ENCODE measurements around the gene DGKI.

The DGKI gene

DNA sequence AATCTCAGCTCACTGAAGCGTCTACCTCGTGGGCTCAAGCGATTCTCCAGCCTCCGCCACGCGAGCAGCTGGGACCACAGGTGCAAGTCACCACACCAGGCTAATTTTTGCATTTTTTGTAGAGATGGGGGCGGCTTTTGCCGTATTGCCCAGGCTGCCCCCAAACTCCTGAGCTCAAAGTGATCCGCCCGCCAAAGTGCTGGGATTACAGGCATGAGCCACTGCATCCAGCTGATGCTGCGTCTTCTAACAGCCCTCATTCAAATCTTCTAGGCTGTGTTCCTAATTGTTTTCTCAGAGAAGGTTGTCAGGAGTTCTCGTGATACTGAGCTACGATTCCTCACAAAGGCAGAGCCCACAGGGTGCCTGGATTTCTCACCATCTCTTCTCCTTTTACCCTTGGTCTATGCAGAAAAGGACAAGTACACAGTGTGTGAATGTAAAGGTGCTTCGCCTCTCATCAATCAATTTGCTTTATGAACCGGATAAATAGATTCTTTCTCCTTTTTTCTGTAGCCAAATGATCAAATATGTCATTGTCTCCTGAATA lies 255.9 kb downstream of the DGKI start:
- no peak for DNase-seq

DNA sequence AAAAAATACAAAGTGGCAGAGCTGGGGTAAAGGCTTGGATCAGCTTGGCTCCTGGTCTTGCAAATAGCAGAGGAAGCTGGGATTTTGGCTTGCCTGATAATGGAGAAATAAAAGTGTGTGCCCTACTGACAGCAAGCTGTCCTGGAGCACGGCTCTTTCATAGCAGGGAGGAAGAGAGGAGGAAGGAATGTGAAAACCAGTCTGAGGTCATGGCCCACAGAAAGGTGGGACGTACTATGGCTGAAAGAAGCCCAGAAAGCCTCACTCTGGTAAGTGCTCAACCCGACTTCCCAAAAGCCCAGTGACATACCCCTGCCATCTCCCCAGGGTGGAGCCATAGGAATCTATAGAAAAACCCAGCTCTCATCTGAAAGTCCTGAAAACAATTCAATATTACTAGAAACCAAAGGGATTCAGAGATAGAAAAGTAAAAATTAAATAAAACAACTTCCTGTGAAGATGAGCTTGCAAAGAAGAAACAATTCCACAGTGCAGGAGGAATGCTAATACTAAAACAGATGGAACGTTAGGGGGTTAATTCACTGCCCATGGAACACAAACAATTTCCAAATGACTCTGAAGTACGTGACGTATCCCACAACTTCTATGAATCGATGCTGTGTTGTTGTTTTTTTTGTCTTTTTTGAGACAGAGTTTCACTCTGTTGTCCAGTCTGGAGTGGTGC lies 256.6 kb downstream of the DGKI start:
- DNase-seq = no peak

DNA sequence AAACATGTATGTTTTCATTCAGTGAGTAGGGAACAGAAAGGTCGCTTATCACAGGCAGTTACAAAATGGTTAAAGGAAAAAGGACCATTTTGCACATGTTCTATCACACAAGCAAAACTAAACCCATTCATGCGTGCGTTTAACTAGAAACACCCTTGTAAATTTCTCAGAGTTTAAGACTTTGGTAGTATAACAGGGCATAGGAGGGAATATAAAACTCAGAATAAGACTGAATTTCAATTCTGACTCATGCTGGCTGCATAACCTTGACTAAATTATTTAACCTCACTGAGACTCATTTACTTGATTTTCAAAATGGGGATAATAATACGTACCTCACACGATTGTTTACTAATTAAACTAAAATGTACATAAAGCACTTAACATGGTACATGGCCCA lies 259.4 kb downstream of the DGKI start:
- DNase-seq = no peak

DNA sequence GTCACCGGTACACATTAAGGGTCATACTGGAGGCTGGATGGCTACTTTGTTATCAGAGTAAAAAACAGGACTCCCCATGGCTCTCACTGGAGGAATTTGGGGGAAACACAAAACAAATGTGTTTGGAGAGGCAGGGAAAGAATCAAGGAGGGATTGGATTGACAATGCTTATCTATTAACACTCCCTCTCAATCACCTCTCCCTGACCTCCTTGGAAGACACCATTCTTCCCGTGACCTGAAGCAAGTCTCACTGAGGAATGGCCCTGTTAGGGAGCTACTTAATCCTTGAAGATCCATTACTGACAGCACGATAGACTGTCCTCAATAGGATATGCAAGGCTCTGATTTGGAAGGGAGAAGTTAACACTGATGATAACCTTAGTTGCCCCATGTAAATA lies 261.2 kb downstream of the DGKI start:
- no peak for DNase-seq

DNA sequence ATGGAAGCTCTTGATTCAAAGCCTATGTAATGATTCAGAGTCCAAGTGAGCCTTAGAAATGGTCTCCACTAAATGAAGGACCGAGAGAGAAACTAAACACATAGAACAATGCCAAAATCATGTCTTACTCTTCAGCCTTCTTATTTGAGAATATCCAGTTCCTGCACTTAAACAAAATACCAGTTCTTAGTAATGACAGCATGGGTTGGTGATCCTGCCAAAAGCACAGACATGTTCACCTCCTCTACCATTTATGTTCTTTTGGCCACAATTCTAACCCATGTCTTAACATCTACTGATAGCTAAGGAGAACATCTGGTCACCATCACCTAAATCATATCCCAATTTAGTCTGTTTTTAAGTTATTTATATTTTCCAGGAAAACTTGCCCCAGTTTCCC lies 263.6 kb downstream of the DGKI start:
- no peak for DNase-seq

DNA sequence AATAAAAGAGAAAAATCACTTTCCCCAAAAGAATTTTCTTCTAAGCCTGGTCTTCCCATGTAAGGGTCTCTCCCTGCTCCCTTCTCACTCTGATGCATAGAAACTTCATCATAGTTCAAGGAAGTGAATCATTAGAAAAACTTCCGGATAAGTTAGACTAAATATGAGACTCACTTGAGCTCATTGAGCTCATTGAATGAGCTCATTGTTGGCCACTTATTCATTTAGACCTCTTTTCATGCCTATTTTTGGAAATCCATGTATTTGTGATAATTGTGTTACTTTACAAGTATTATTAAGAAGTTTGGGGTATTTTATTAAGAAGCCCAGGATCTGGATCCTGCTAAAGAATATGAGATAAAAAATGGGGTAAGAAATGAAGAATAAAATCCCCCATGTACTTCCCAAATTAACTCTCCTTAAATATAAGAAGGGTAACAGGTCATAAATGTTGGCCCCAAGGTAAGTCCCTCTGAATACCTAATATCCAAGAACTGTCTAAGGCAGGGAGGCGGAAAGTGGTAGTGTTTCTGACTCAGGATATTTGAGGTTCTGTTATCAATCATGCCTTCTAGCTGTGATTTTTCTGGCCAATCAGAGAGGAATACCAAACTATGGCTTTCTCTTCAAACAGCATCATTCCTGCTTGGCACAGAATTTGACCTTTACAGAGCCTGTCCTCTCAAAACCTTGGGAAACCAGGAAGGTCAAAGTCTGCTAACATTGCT lies 266.7 kb downstream of the DGKI start:
- no peak for DNase-seq

DNA sequence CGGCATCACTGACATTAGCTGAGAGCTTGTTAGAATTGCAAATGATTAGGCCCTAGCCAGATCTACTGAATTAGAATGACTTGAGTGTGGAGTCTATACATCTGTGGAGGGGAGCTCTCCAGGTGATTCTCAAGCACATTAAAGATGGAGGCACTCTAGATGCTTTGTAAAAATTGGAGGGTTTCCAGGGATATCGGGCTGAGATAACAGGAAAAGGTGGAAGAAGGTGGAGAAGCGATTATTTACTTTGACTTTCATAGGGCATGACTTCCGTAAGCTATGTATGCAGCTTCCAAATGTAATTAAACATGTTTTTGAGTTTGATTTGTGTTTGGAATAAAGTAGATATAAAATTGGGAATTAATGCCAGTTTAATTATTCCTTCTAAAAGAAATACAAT lies 268.2 kb downstream of the DGKI start:
- DNase-seq = no peak

DNA sequence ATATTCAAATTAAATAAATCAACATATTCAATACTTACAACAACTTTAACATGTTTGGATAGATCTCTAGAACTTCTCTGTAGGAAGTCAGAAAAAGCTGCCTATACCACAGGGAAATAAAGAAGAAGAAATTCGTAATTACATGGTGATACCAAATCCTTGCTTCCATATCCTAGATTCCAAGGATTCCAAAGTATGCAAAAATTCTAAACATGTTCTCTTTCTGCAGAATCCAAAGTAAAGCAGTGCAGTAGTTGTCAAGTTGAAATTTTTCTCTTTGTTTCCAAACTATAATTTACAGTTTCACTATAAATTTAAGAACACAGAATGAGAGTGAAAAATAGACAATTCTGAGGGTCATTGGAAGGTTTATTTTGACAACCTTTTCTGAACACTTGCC lies 269.6 kb downstream of the DGKI start:
- no peak for DNase-seq

DNA sequence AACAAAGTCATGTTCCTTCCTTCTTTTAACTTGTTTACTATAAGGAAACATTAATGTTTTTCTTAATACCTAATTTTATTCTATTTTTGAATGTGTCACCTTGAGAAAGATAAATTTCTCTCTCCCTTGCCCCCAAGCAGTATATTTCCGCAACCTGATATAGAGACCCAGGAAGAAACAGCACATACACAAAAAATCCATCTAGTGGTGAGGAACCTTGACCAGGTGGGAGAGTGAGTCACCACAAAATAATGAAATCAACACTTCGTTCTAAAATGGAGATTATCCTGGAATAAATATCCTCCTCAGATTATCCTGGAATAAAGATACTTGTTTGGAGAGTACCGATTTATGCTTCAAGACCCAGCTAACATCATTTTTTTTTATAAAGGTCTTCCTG lies 270.3 kb downstream of the DGKI start:
- DNase-seq = no peak

DNA sequence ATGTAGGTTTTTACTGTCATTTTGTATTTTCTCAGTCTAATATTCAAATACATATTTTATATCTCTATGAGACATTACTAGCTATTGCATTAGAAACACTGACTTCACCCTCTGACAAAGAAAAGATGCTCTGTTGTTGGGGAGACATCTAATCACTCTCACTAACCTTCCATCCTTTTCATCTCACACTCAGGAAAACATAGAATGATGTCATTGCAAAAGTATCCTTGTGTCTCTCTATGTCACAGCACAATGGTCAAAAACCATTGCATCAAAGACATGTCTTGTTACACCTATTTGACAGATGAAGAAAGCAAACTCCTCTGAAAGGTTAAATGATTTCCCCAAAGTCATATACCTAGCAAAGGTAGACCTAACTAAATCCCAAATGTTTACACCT lies 272.0 kb downstream of the DGKI start:
- no peak for DNase-seq

DNA sequence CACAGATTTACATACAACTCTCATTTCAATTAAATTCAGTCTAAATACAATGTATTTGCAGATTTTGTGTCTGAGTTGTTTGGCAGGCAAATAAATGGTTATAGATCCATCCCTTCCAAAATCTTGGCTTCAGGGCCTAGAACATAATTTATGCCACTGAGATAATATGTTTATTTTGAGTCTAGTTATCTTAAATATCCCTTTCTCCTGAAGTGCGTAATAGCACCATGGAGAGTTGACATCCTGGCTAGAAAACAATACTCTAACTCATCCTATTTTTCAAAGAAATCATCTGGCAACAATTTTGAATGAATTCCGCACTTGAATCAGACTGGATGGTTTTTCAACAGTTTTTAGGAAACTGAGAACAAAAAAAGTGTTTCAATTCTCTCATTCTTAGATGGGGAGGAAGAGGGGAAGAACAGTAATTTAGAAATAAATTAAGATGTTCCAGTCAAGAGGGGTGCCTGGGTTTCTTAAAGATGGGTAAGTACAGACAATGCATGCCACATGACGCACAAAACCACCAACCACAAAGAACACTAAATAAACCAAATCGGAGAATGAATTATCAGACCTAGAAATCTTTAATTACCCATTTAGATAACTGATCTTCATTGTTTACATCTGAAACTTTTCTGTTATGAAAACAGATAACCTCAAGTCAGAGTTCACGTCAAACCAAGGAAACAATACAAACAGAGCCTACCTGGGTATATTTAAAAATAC lies 274.6 kb downstream of the DGKI start:
- no peak for DNase-seq

DNA sequence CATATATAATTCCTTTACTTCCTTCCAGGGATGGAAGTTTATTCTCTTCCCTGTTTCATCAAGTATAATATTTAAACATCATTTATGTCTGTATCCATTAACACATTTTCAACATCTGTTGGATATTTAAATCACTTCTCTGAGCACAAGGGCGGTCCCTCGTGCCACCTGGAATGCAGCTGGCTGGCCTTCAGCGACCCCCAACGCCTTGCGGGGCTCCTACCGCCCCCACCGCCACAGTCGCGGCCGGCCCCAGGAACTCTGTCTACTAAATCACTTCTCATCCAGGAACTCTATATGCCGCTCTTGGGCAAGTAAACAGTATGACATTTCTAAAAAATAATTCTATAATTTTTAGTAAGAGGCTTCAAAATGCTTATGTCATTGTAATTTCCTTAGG lies 282.1 kb downstream of the DGKI start:
- no peak for DNase-seq

DNA sequence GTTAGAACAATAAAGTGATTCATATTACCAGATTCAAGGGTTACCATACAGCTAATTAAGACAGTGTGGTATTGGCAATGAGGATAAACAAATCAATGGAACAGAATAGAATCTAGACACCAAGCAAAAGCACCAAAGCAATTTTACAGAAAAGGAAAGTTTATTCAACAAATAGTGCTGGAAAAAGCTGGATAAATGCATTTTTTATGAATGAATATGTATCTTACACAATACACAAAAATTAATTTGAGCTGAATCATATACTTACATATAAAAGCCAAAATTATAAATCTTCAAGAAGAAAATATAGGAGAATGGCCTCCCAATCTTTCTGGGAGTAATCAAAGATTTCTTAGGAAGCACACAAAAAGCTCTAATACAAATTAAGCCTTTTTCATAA lies 282.8 kb downstream of the DGKI start:
- DNase-seq = no peak

DNA sequence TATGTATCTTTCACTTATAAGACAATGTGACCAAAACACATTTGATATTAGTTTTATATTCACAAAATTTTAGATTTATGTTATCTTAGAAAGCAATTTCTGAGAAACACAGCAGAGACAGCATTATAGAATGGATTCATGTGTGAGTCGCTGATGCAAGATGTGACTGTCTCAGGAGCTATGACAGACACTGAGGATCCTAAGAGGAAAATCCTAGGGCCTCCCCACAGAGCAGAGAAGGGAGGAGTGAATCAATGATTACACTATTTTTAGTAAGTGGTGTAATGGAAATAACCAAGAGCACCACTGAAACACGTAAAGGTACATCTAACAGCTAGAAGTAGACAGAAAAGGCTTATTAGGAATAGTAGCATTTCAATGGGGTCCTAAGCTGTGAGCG lies 299.3 kb downstream of the DGKI start:
- DNase-seq = no peak

DNA sequence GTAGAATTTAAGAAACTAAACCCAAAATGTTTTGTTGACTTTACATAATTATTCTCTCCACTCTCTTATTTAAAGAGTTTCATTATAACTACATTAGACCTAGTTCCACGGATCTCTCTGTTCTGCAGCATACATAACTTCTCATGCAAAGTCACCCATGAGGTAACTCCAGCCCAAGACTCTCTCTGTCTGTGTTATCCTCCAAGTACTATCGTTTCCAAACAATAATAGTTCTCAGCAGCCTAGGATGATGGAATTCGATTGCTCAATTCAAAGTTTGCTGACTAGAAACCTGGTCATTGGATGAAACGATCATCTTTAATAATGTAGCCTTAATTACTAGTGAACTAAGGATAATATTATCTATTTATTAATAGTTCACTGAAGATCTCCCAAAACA lies 300.1 kb downstream of the DGKI start:
- no peak for DNase-seq

DNA sequence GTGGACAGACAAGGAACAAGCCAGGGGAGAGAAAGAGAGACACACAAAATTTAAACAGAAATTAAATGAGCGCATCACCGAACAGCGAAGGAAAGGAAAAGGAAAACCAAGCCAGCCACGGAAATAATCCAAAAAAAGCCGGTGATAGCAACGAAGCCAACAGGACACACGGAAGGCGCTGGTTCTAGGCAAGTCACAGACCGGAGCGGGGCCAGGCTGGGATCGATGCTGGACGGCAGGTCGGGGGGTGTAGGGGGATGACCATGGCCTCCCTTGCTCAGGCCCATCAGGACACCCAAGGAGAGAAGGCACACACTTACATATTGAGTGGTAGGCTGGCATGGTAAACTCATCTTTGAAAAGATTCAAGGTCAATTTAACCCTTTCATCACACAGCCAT lies 300.8 kb downstream of the DGKI start:
- no peak for DNase-seq

DNA sequence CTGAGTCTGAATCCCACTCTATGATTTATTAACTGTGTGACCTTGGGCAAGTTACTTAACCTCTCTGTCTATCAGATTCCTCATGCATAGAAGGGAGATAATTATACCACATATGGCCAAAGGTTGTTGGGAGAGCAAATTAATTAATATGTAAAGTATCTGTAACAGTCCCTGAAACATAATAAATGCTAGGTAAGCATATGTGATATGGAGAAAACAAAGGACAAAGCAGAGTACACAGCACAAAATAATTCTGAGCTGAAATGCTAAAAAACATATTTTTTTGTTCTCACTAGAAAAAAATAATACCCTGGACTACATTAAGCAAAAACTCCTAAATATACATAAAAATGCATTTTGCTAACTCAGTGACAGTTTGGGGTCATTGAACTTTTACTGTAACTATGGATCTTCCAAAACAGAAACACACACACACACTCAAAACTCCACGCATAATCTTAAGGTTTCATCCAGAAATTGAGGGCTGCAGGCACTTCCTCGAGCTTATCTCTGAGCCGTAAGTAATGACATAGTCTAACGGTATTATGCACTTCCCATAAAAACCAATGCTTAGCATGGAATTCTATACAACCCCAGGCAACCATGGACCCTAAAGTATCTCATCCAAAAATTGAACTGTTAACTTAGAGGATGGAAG lies 301.6 kb downstream of the DGKI start:
- DNase-seq = no peak

DNA sequence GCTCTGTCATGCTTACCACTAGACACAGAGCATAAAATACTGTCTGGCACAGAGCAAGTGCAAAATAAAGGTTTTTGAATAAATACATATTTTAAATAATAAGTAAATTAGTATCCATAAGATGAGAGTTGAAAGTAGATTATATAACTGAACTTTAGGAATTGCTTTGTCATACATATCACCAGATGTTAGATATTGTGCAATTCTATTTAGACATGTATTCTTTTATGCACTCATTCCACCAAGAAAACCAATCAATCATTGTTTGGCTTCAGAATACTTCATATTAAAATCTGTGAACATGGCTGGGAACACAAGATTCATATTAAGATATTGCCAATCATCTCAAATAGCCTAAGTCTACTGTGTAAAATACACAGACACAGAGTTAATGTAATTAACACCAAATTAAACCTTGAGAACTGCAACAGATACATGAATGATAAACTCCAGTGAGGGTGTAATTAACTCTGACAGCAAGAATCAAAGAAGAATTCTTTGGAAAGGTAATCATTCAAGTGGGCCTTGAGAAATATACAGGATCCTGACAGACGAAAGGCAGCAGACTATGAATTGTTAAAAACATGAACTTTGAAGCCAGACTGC lies 302.2 kb downstream of the DGKI start:
- DNase-seq = no peak

DNA sequence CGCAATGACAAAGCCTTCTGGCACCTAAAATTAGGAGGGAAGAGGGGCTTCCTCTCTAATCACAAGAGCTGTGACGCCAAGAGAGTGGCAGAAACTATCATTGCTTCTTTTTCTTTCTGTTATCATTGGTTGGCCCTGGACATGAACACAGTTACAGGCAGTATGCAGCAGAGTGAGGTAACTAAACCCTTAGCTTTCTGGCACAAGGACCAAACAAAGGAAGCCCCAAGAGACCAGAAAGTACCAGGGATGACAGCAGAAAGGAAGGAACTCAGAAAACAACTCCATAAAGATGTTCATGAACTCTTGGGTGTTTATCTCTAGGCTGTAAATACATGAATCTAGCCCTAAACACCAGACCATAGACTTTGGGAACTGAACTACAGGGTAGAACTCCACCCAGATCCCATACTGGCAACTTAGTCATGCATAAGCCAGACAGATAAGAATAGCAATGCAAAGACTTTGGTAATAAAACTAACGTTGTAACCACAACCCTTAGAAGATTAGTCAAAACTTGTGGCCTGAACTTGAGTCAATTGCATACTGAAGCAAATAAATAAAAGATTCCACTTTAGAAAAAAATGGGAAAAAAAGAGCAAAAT lies 307.6 kb downstream of the DGKI start:
- DNase-seq = no peak

DNA sequence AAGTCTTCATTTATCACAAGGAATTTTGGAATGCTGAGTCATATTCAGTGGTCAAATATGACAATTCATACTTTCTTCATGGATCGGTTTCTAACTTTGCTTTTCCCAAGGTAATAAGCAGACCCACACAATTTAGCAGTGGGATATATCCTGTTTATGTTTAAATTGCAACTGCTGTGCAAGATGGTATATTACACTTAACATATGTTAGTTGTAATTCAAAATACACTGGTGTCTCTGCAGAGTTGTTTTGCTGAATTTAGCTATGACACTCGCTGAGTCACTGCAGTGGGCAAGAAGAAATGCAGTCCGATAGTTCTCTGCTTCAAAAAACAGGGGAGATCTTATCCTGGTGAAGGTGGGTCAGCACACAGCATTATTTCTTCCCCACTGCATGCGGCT lies 308.4 kb downstream of the DGKI start:
- no peak for DNase-seq

DNA sequence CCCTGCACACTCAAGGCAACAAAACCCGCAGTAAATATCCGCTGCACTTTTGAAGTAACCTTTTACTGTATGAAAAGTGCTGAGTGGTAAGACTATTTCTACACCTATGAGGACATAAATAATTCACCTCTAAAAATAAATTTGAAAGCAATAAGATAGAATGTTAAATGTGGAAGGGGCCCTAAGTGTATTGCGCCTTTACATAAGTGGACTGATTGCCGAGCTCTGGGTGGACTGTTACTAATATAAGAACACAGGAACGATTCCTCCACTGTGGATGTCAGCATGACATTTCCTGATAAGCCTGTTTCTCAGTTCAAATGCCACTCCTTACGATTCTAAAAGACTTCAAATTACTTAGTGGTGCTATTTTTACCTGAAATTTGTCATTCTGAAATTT lies 311.2 kb downstream of the DGKI start:
- DNase-seq = no peak

DNA sequence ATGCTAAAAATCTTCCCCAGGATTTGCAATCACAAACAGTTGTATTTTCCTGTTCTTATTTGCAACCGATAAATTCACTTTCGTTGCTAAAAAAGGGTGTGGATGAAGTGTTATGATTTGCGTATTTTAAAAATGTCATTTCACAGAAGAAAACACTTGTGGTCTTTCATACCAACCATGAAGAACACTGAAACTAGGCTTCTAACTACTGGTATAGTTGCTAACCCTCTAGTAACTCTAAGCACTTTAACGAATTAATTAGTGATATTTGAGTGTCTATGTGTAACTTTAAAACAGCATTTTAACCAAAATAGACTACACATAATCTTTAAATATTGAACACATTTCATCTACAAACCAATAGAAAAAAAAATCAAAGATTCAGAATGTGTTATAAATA lies 315.1 kb downstream of the DGKI start:
- DNase-seq = no peak

DNA sequence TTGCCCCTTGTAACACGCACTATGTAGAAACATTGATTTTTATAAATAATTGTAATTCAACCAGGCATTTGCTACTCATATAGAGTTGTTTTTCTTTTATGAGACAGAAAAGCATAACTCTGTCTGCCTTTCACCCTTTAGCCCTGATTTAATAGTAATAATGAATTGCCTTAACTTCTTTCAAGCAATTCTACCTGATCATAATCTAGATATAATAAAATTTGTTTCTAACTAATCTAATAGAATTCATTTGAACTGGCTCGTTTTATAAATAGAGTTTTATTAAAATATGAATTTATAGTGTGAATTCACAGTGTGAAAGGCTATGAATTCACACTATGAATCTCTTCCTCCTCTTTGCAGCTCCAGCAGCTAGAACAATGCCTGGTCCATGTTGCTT lies 319.1 kb downstream of the DGKI start:
- DNase-seq = no peak

Measured in activated T-cell treated with anti-CD3 and anti-CD28 coated beads for 4 hours (primary cell).